Measurements from ENCODE around the gene GIGYF2.

- no peak for TF ChIP-seq TAF1 (IDR thresholded peaks at IDR 0.05; ENCODE audit: low read depth)
- no peak for TF ChIP-seq EP300 (IDR thresholded peaks at IDR 0.05; ENCODE audit: borderline replicate concordance)
- TF ChIP-seq MAX (IDR thresholded peaks at IDR 0.05), result no peak
- no peak for TF ChIP-seq YY1 (IDR thresholded peaks at IDR 0.05; ENCODE audit: low read depth)
- TF ChIP-seq REST (IDR thresholded peaks at IDR 0.05; ENCODE audit: low read depth), result no peak
- no peak for TF ChIP-seq TEAD4 (IDR thresholded peaks at IDR 0.05)
Observed at GRCh38 chr2:232882085-232882484, 185.0 kb downstream of the GIGYF2 start.

All from Ishikawa (cell line).